ACHN (cell line): ENCODE results near the gene IFNE.
"Not testable (repeated sequence)": the region's sequence is repeated elsewhere in the genome, so short reads cannot be mapped to it uniquely, and the experiment has no call there.

Experiments used
- DNase-seq: peaks from one replicate; pipeline ENCODE4 v3.0.0-alpha.2; 2015
- in situ Hi-C: cut with HindIII; loops from 2 replicates; pipeline ENCODE4 v1.10.0; 2017; ENCODE audit warnings: low sequenced_read_pairs, low pct_ligation_motif_present, low pct_unique_long_range_greater_than_20kb

The IFNE gene

GRCh38 chr9:21440139-21440538 is 42.0 kb downstream of the IFNE start, which contains the start of gene IFNA1:
TSS of gene IFNA1 (plus strand) at chr9:21440439. CDS start at chr9:21440508, 69 bp downstream.
- in situ Hi-C loops, result no loop called here
- no peak for DNase-seq

- in situ Hi-C loops, DNase-seq: not testable (repeated sequence)
Observed at GRCh38 chr9:21435015-21435383, 47.1 kb downstream of the IFNE start.

- in situ Hi-C loops, result no loop called here
- no peak for DNase-seq
Observed at GRCh38 chr9:21434202-21435014, 47.7 kb downstream of the IFNE start.

- in situ Hi-C loops, result no loop called here
Observed at GRCh38 chr9:21432672-21433425, 49.3 kb downstream of the IFNE start.

More at GRCh38 chr9:21432672-21433425, 49.3 kb downstream of the IFNE start:
- DNase-seq, result no peak
